ENCODE data around the gene STX1B. TPM values are rescaled to one million over a fixed set of nuclear protein-coding genes. Genes with fewer than 3 reads are reported as not detected.

STX1B gene
- total RNA-seq, 1 experiment from 2014 or later = 3.7 TPM

GRCh38 chr16:31008149-31008548 is 2.3 kb downstream of the STX1B start:
- intact Hi-C loops (cut with micrococcal nuclease; ENCODE audit: unreplicated experiment) (no loop called here), in situ Hi-C loops (cut with HindIII; ENCODE audit: low pct_unique_long_range_greater_than_20kb, low sequenced_read_pairs) (no loop called here)
- Histone ChIP-seq H3K4me3 (ENCODE audit: low read depth in 2 of 2, low read length in 2 of 2) (no peak overlapping the region), H3K4me1 (ENCODE audit: control insufficient read depth, insufficient read depth, low read length) (peaks cover 6% of the 10 kb centered on the region; the same call in 1 of the 2 replicates), H3K9me3 (ENCODE audit: control insufficient read depth, insufficient read depth, low read depth, low read length) (no peaks in the 10 kb centered on the region), H3K27me3 (ENCODE audit: control insufficient read depth, insufficient read depth, low read length) (no peaks in the 10 kb centered on the region), H3K36me3 (ENCODE audit: control insufficient read depth, insufficient read depth, low read length) (no peaks in the 10 kb centered on the region), H3K27ac (ENCODE audit: low read length) (no peak overlapping the region)
- no TSS peak for BruUV-seq (replicated peaks)
- TF ChIP-seq REST (IDR thresholded peaks at IDR 0.05; ENCODE audit: insufficient read depth in 1 of 2, low read depth in 2 of 2, low read length in 1 of 2) (no peak), TCF7L2 (IDR thresholded peaks at IDR 0.05; ENCODE audit: low read depth, low read length) (no peak), CTCF (IDR thresholded peaks at IDR 0.05) (no peak), POLR2AphosphoS5 (IDR thresholded peaks at IDR 0.05; ENCODE audit: low read depth, low read length) (no peak), SIN3A (IDR thresholded peaks at IDR 0.05; ENCODE audit: borderline replicate concordance, insufficient read depth, low read depth, low read length) (no peak)
- ChIA-PET CTCF (no interaction called here), POLR2A (no interaction called here)
- DNase-seq (ENCODE audit: low read depth, low spot score) = no peak
- ATAC-seq = no peak

GRCh38 chr16:31007684-31008083 is 2.8 kb downstream of the STX1B start:
- no peak for DNase-seq (ENCODE audit: low read depth, low spot score)
- intact Hi-C loops (cut with micrococcal nuclease; ENCODE audit: unreplicated experiment) = no loop called here
- Histone ChIP-seq H3K9me3 (ENCODE audit: control insufficient read depth, insufficient read depth, low read depth, low read length) (no peaks in the 10 kb centered on the region), H3K4me3 (ENCODE audit: low read depth in 2 of 2, low read length in 2 of 2) (no peak overlapping the region), H3K27me3 (ENCODE audit: control insufficient read depth, insufficient read depth, low read length) (no peaks in the 10 kb centered on the region), H3K27ac (ENCODE audit: low read length) (no peak overlapping the region), H3K4me1 (ENCODE audit: control insufficient read depth, insufficient read depth, low read length) (peaks cover 6% of the 10 kb centered on the region; the same call in 1 of the 2 replicates), H3K36me3 (ENCODE audit: control insufficient read depth, insufficient read depth, low read length) (no peaks in the 10 kb centered on the region)
- ATAC-seq = no peak
- no TSS peak for BruUV-seq (replicated peaks)
- POLR2A ChIA-PET = interaction anchor here (0.6 kb wide), 1 partner anchor 15 kb away, joined by 6 read pairs; no protein-coding TSS in a partner anchor
- in situ Hi-C loops (cut with HindIII; ENCODE audit: low pct_unique_long_range_greater_than_20kb, low sequenced_read_pairs) = no loop called here
- TF ChIP-seq TCF7L2 (IDR thresholded peaks at IDR 0.05; ENCODE audit: low read depth, low read length) = no peak
- no peak for TF ChIP-seq SIN3A (IDR thresholded peaks at IDR 0.05; ENCODE audit: borderline replicate concordance, insufficient read depth, low read depth, low read length)
- TF ChIP-seq REST (IDR thresholded peaks at IDR 0.05; ENCODE audit: insufficient read depth in 1 of 2, low read depth in 2 of 2, low read length in 1 of 2) = no peak
- TF ChIP-seq POLR2AphosphoS5 (IDR thresholded peaks at IDR 0.05; ENCODE audit: low read depth, low read length) = no peak
- no peak for TF ChIP-seq CTCF (IDR thresholded peaks at IDR 0.05)
- CTCF ChIA-PET = no interaction called here

Measured in Panc1 (cell line).